Right renal pelvis (tissue), 4 donors: Measurements from ENCODE around the gene ERCC2. TPM values are rescaled to one million over a fixed set of nuclear protein-coding genes. Genes with fewer than 3 reads are reported as not detected.
A peak's percentile ranks its signal among the peaks of the same experiment; 100 is the strongest.
"Not testable (repeated sequence)": the region's sequence is repeated elsewhere in the genome, so short reads cannot be mapped to it uniquely, and the experiment has no call there.

Experiments
- DNase-seq, 4 donors: peaks; one replicate each; pipeline ENCODE4 v3.0.0-alpha.2; 2013; ENCODE audit warnings: low read depth in 4 of 4, low spot score in 3 of 4, missing footprints in 1 of 4
- polyA plus RNA-seq, 4 donors: library from polyadenylated mRNA; unstranded; fragments of 120-200 nt; gene quantifications; one replicate each; pipeline ENCODE4 v1.2.1, GENCODE V29; 2013; ENCODE audit not compliant: insufficient read length in 4 of 4

The ERCC2 gene
- polyA plus RNA-seq, 4 donors: 33.2 to 35.5 (median 33.8) TPM

DNA sequence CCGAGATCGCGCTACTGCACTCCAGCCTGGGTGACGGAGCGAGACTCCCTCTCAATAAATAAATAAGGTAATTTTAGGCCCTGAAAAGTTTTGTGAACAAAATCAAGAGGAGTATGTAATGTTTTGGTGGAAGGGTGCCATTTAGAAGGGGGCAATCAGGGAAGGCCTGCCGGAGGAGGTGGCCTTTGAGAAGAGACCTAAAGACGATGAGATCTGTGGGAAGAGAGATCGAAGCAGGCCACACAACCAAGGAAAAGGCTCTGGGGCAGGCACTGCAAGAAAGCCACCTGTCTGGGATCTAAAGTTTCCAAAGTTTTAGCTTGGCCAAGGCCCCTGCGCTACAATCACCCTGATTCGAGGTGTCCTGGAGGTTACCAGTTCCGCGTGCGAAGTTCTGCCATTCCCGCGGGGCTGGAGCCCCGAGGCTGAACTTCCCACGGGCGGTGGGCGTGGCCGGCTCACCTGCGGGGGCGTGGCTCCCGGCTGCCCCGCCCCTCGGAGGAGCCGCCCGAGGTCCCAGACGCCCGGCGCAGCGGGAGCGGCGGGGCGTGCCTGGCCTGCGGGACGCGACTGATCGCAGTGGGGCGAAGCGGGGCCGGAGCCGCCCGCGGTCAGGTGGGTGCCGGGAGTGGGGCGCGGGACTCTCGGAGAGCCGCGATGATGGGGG is 30.0 kb downstream of the ERCC2 start, which contains the start of gene KLC3:
Gene KLC3, plus strand, starts transcription at position 519 of the 667 bp plus-strand sequence. CDS start 4,792 bp downstream, outside the sequence.
- DNase-seq: peak in 1 of 4 donors; percentile 22

DNA sequence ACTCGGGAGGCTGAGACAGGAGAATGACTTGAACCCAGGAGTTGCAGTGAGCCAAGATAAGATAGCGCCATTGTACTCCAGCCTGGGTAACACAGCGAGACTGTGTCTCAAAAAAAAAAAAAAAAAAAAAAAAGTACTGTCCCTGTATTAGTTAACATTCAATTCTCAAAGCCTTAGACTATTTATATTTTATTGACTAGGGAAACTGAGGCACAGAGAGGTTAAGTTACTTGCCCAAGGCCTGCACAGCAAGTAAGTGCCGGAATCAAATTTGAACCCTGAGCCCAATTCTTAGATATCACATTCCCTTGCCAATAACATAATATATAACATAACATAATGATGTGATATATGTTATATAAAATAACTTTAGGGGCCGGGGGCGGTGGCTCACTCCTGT is 30.7 kb downstream of the ERCC2 start:
- no peak for DNase-seq

DNA sequence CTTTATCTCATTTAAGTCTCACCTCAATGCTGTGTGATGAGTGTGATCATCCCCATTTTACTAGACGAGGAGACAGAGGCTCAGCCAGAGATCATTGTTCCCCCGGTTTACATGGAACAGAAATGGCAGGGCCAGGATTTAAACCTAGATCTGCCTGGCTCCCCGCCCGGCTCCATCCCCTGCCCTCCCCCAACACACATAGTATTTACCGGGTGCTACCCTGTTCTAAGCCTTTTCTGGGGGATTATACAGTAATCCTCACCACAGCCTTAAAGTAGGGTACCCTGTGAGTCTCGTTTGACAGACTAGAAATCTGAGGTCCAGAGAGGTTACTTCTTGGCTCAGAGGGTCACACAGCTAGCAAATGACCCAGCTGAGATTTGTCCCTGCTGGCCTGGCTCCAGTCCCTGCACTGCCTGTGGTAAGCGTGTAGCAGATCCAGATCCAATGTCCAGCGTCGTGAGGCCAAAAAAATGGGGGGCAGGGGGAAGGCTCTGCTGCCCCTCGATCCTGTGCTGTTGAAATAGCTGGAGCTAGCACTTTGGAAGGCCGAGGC is 33.6 kb downstream of the ERCC2 start:
- no peak for DNase-seq

DNA sequence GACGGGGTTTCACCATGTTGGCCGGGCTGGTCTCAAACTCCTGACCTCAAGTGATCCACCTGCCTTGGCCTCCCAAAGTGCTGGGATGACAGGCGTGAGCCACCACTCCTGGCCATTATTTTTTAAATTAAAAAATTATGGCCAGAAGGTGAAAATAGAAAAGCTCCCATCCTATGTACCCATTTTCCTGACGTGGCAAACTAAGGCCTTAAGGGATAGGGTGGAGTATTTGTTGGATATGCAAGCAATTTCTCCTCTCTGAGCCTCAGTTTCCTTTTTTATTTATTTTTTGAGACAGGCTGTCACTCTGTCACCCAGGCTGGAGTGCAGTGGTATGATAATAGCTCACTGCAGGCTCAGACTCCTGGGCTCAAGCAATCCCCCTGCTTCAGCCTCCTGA is 35.5 kb downstream of the ERCC2 start:
- not testable (repeated sequence) for DNase-seq

DNA sequence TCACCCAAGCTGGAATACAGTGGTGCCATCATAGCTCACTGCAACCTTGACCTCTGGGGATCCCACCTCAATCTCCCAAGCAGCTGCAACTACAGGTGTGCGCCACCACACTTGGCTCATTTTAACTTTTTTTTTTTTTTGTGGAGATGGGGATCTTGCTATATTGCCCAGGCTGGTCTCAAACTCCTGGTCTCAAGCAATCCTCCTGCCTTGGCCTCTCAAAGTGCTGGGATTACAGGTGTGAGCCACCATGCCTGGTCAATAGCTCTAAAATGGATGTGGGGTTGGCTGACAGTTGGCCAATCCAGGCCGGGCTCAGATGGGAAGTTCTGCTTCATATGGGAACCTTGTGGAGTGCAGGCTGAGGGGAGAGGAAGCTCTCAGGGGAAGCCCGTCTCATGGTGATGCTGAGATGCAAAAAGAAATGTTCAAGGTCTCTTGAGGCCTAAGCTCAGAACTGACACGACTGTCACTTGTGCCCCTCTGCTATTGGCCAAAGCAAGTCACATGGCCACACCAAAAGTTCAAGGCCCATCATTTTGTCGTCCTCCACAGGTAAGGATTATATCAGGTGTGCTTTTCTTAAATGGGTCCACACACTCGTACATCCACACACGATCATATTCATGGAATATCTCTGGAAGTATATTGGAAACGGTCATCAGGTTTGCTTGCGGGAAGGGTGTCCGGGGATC is 36.6 kb downstream of the ERCC2 start:
- DNase-seq: no peak

DNA sequence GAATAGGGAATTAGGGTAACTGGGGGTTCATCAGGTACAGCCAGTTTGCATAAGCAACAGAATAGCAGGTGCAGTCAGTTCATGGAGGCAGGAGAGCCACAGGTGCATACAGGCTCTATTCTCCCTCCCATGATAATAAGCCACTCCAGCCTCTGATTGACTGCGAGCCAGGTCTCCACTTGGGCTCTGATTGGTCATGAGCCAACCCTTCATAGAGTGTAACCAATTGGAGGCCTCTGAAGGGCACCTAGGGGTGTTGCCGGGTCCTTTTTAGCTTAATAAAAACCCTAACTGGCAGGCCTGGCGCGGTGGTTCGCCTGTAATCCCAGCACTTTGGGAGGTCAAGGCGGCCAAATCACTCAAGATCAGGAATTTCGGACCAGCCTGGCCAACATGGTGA is 39.0 kb downstream of the ERCC2 start:
- no peak for DNase-seq

DNA sequence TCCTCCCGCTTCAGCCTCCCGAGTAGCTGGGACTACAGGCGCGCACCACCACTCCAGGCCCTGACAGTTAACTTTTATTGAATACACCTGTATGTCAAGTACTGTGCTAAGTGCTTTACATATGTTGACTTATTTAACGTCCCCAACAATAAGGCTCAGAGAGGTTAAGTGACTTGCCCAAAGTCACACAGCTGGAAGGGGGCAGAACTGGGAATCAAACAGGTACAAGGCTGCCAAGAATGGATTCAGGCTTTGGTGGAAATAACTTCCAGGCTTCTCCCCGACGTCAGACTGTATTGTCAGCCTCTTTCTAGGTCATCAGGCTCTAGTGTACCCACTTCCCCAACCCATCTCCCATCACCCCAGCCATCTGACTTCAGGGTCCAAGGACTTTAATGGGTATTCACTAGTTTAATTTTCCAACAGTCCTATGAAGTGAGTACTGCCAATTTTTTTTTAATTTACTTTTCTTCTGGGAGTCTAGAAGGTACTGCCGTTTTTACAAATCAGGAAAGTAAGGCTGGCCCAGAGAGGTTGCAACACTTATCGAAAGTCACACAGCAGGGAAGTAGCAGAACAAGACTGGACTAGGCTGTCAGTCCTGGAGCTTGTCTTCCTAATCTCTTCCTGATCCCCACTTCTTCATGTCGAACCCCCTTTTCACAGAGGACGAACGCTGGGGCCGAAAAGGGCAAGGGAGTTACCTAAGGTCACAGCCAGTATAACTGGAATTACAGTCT is 42.8 kb downstream of the ERCC2 start:
- no peak for DNase-seq

DNA sequence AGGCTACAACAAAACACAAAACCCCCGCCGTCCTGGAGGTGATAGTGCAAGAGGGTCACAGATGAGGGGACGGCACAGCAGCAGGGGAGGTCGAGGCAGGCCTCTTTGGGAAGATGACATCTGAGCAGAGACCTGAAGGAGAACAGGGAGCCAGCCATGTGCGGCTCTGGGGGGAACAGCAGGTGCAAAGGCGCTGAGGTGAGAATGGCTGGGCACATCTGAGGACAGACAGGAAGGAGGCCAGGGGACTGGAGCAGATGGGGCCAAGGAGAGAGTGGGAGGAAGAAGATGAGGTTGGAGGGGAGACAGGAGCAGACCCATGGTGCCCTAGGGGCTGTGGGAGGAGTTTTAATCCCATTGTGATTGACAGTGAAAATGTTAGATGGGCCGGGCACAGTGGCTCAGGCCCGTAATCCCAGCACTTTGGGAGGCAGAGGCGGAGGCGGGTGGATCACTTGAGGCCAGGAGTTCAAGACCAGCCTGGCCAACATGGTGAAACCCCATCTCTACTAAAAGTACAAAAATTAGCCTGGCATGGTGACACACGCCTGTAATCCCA is 45.9 kb downstream of the ERCC2 start:
- no peak for DNase-seq

DNA sequence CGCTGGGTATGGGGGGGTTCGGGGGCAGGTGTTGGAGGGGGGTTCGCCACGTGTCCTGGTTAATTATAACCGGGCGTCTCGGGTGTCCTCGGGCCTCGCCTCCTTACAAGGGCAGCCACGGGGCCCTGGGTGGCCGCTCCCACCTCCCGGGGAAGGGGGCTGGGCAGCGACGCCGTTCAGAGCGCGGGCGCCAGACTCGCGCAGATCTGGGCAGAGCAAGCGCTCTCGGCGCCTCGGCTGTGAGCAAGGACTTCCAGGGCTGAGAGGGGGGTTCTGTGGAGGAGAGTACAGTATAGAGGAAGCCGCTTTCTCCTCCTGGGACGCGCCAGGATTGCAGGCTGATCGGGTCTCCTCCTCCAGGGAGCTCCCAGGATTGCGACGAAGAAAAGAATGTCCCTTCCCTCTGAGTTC is 46.7 kb downstream of the ERCC2 start:
- DNase-seq: no peak

DNA sequence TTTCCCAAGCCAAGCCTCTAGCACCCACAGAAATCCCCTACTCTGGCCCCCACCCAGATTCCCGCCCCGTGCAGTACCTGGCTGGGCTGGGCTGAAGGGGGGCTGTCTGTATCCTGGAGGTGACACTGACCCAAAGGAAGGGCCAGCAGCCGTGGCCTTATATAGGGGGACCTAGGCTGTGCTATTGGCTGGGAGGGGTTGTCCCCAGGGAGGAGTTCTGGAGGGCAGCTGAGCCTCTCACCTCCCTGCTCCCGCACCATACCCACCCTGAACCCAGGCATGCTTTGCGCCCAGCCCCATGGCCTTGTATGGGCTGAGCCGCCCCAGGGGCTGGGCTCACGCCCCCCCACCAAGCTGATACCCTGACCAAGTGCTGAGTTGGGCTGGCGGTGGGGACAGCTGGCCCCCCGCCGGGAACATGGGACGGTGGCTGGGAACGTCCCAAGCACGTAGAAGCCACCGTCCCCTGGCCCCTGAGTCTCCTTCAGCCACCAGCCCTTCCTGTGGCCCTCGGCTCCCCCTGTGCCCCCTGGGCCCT is 47.6 kb downstream of the ERCC2 start, which contains the start of gene CKM:
Gene CKM, minus strand, starts transcription at position 132 of the 538 bp plus-strand sequence. CDS start 3,162 bp downstream, outside the sequence.
- DNase-seq: no peak

DNA sequence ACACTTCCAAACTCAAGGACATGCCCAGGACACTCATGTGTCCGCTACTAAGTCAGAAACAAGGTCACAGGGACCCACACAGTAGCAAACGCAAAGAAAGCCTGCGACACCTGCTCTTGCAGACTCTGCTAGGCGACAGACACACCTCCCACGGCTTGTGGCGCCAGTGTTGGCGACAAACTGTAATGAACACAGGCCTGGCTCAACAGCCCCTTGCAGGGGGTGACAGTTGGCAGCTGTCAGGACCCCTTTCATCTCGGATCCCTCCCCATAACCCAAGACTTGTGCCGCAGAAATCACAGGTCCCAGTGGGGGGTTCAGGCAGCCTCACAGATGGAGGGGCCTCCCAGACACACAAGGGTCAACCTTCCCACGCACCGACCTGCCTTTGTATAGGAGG is 48.1 kb downstream of the ERCC2 start:
- DNase-seq: no peak

DNA sequence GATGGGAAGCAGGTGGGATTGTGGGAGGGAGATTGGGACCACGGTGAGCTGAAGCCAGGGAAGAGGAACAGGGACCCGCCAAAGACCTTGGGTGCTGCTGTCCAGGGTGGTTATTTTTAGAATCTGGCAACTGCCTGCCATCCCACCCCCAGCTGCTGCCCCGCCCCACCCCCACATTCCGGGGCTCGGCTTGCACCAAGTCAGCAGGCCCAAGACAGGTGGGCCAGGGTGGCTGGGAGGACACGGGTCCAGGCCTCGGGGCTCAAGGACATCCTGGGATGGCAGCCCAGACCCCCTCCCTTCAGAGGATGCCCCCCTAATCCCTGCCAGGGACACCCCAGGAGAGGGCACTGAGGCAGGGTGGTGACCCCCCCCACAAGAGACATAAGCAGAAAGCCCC is 48.5 kb downstream of the ERCC2 start:
- no peak for DNase-seq

DNA sequence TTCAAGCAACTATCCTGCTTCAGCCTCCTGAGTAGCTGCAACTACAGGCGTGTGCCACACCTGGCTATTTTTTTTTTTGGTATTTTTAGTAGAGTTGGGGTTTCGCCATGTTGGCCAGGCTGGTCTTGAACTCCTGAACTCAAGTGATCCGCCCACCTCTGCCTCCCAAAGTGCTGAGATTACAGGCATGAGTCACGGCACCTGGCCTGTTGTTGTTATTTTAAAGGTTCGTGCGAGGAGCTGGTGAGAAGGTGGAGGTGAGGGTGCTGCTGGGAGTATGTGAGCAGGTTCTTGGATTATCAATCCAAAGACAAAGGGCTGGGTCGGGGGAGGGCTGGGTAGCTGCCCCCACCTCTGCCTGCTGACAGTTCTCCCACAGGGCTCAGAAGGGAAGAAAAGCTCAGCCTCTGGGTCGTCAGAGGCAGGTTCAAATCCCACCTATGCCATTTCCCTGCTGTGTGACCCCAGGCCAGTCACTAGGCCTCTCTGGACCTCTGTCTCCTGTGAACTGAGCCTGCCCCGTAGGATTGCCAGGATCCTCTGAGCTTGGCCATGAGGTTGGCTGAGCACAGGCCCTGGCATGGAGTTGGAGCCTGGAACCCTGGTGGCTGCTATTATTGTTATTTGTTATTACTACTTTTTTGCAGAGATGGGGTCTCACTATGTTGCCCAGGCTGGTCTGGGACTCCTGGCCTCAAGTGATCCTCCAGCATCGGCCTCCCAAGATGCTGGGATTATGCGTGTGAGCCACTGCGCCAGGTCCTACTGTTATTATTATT is 49.2 kb downstream of the ERCC2 start:
- no peak for DNase-seq

DNA sequence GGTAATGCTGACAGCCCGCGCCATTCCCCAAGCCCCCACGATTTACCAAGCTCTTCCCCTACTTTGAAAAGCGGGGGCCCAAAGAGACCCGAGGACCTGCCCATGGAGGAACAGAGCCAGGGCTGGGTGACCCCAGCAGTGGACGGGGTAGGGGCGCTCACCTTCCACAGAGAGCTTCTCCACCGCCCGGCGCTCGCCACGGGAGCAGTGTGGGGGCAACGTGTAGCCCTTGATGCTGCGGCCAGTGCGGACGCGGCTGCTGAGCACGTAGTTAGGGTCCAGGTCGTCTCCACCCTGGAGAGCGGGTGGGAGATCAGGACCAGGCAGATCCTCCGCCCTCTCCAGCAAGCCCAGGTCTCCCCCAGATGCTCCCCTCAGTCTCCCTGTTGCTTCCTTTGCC is 55.1 kb downstream of the ERCC2 start:
- DNase-seq: no peak

DNA sequence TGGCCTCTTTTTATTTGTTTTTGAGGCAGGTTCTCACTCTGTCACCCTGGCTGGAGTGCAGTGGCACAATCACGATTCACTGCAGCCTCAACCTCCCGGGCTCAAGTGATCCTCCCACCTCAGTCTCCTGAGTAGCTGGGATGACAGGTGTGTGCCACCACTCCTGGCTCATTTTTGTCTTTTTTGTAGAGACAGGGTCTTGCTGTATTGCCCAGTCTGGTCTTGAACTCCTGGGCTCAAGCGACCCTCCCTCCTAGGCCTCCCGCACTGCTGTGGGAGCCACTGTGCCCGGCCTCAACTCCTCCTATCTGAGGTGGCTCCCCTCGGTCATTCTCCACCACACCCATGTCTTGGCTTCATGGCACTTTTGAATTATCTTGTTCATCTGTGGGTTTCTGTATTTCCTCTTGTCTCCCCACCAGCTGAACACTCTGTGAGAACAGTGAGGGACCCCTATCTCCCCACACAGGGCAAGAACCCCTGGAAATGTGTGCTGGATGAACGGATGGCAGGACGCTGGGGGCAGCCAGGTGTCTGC is 55.6 kb downstream of the ERCC2 start:
- DNase-seq: no peak

DNA sequence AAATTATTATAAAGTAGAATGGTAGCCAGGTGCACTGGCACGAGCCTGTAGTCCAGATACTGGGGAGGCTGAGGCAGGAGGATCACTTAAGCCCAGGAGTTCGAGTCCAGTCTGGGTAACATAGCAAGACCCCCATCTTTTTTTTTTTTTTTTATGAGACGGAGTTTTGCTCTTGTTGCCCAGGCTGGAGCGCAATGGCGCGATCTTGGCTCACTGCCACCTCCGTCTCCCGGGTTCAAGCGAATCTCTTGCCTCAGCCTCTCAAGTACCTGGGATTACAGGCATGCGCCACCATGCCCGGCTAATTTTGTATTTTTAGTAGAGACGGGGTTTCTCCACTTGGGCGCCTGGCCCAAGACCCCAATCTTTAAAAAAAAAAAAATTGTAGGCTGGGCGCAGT is 58.1 kb downstream of the ERCC2 start:
- not testable (repeated sequence) for DNase-seq

DNA sequence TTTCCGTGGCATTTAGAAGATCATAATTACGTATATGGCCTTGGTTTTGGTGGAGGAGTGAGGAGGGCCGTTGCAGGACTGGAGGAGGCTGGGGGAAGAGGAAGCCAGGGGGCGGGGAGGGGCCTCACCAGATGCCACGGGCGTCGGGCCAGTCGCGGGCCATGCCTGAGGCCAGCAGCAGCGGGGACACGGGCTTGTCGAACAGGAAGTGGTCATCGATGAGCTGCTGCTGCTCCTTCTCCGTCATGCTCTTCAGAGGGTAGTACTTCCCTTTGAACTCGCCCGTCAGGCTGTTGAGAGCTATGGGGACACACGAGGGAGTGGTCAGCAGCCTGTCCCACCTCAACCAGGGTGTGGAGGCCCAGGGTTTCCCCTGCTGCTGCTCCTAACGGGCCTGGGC is 58.8 kb downstream of the ERCC2 start:
- no peak for DNase-seq

DNA sequence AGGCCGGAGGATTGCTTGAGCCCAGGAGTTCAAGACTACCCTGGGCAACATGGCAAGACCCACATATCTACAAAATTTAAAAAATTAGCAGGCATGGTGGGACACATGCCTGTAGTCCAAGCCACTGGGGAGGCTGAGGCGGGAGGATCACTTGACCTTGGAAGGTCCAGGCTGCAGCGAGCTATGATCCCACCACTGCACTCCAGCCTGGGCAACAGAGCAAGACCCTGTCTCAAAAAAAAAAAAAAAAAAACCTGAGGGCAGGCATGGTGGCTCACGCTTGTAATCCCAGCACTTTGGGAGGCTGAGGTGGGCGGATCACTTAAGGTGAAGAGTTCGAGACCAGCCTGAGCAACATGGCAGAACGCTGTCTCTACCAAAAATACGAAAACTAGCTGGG is 61.1 kb downstream of the ERCC2 start:
- DNase-seq: not testable (repeated sequence)

DNA sequence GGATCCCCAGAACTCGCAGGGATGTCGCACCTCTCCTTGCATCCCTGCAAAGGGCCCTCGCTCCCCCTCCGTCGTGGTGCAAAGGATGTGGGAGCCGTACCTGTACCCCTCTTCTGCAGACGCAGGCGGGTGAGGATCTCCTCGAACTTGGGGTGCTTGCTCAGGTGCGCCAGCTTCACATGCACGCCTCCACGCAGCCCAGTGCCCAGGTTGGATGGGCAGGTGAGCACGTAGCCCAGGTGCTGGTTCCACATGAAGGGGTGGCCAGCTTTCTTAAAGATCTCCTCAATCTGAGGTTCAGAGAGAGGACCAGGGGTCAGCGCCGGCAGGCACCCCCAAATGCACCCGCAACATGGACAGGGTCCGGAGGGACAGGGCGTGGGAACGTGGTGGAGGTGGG is 63.0 kb downstream of the ERCC2 start:
- no peak for DNase-seq
